Tibial nerve (tissue), 4 donors: ENCODE results near the gene SZRD1. TPM values are rescaled to one million over a fixed set of nuclear protein-coding genes. Genes with fewer than 3 reads are reported as not detected.

Experiments used
- DNase-seq, 2 donors: peaks; one replicate each; pipeline ENCODE4 v3.0.0-alpha.2; 2019; ENCODE audit warnings: low spot score in 2 of 2
- H3K27ac ChIP-seq, 4 donors: fragments of 200-600 bp; sonication (generic) in 3 of 4; one replicate each; pipeline ENCODE4 v1.5.1; 2017 to 2019; ENCODE audit warnings: mild to moderate bottlenecking in 1 of 4
- H3K27me3 ChIP-seq, 2 donors: fragments of 200-600 bp; sonication (generic) in 1 of 2; one replicate each; pipeline versions ENCODE4 v1.5.1 to v1.6.0; 2017 to 2019
- H3K36me3 ChIP-seq, 3 donors: fragments of 200-600 bp; sonication (generic); one replicate each; pipeline ENCODE4 v1.5.1; 2018 to 2019
- H3K4me1 ChIP-seq, 4 donors: fragments of 200-600 bp; sonication (generic) in 3 of 4; one replicate each; pipeline ENCODE4 v1.5.1; 2017 to 2019
- H3K4me3 ChIP-seq, 4 donors: fragments of 200-600 bp; sonication (generic) in 3 of 4; one replicate each; pipeline ENCODE4 v1.5.1; 2017 to 2019; ENCODE audit warnings: mild to moderate bottlenecking in 1 of 4, moderate library complexity in 1 of 4
- H3K9me3 ChIP-seq, 4 donors: fragments of 200-600 bp; sonication (generic) in 3 of 4; one replicate each; pipeline ENCODE4 v1.5.1; 2017 to 2019
- EP300 ChIP-seq, 2 donors: sonication (generic); formaldehyde crosslinking; IDR thresholded peaks; one replicate each; pipeline ENCODE4 v1.6.1; 2017; ENCODE audit warnings: antibody characterized with exemption in 2 of 2, mild to moderate bottlenecking in 1 of 2
- POLR2A ChIP-seq, 2 donors: fragments of 450-650 bp; IDR thresholded peaks; one replicate each; pipeline ENCODE4 v1.6.1; 2017; ENCODE audit warnings: antibody characterized with exemption in 2 of 2, mild to moderate bottlenecking in 2 of 2, moderate library complexity in 2 of 2
- WGBS, 2 donors: methylation state at CpG; one replicate each; pipeline ENCODE4 v1.1.5; 2018; 5-methylcytosine and 5-hydroxymethylcytosine counted together
- total RNA-seq, 4 donors: library from RNA; depleted of rRNA; stranded (reverse); fragments of >200 nt; gene quantifications; one replicate each; pipeline ENCODE4 v1.1.0, GENCODE V29; 2016
- TF ChIP-seq, protein P1 (sequence below), 5 experiments: fragments of 200-600 bp in 3 of 5; fragments of 450-650 bp in 2 of 5; sonication (generic) in 3 of 5; IDR thresholded peaks; one replicate each; pipeline ENCODE4 v1.5.1; 2016 to 2019; ENCODE audit warnings: antibody characterized with exemption in 5 of 5, mild to moderate bottlenecking in 3 of 5, moderate library complexity in 2 of 5

The SZRD1 gene
- total RNA-seq, 4 donors from 2014 or later: 51.1 to 69.0 (median 59.6) TPM

DNA sequence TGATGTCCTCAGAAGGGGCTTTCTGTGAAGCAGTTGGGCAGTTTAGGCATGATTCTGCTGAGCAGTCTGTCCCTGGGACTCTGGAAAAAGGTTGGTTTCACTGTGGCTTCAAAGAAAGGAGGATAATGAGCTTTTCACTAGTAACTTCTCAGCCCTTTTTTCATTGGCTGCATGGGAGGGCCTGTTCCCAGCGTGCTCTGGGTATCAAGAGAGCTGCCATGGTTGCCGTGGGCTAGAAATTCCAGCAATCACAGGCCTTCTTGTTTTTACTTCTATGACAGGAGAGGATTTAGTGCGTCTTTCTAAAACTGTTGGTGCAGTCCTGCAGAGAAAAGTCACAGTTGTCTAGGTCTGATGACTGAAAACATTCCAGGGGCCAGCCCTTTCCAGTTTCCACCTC, 7.2 kb downstream of the SZRD1 start:
- H3K4me1 ChIP-seq: peaks cover 0 to 85% (median 40%) of the 10 kb centered on the region in 4 donors
- no peaks in the 10 kb centered on the region for H3K9me3 ChIP-seq
- WGBS, 2 donors: 45 to 55% methylated on average over 3 of the region's 3 CpGs
- peaks cover 0 to 5% (median 0%) of the 10 kb centered on the region in 3 donors for H3K36me3 ChIP-seq
- no peaks in the 10 kb centered on the region for H3K27me3 ChIP-seq
- H3K27ac ChIP-seq: peak overlapping the region in 2 of 4 donors; percentile 13 to 17
- TF ChIP-seq EP300 (IDR thresholded peaks at IDR 0.05) (no peak), POLR2A (IDR thresholded peaks at IDR 0.05) (no peak)
- TF ChIP-seq, protein P1, sequence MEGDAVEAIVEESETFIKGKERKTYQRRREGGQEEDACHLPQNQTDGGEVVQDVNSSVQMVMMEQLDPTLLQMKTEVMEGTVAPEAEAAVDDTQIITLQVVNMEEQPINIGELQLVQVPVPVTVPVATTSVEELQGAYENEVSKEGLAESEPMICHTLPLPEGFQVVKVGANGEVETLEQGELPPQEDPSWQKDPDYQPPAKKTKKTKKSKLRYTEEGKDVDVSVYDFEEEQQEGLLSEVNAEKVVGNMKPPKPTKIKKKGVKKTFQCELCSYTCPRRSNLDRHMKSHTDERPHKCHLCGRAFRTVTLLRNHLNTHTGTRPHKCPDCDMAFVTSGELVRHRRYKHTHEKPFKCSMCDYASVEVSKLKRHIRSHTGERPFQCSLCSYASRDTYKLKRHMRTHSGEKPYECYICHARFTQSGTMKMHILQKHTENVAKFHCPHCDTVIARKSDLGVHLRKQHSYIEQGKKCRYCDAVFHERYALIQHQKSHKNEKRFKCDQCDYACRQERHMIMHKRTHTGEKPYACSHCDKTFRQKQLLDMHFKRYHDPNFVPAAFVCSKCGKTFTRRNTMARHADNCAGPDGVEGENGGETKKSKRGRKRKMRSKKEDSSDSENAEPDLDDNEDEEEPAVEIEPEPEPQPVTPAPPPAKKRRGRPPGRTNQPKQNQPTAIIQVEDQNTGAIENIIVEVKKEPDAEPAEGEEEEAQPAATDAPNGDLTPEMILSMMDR (IDR thresholded peaks at IDR 0.05): no peak
- no peak for DNase-seq
- no peak overlapping the region for H3K4me3 ChIP-seq

DNA sequence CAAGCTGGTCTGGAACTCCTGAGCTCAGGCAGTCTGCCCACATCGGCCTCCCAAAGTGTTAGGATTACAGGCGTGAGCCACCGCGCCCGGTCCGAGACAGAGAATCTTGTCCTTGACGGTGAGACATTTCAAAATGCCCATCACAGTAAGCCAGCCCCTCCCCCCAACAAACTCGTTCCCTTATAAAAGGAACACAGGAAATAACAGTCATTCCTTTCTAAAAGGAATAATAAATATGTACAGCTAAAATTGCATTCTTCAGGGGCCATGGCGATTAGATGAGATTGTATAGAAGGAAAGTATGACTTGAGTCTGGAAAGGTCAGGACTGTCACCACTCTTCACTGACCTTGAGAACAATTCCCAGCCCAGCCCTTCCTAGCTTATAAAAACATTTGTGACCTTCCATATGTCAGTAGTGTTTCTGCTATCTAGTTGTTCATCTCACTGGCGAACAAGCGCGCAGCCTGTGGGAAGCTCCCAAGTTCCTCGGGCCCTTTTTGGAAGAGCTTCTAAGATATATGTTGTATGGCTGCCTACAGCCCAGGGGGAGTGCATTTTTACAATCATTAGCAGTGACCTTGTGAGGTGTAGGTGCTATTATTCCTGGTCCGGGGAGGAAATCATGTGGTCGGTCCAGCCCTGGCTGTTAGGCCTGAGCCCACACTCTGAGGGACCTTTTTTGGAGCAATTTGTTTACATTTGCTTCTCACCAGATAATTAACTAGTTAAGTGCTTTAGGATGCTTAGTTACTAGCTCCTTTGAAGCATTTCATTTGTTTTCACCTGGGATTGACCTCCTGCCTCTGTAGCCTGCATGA, 8.7 kb downstream of the SZRD1 start:
- Histone ChIP-seq H3K4me3 (no peak overlapping the region), H3K36me3 (peaks cover 0 to 5% (median 0%) of the 10 kb centered on the region in 3 donors), H3K27me3 (no peaks in the 10 kb centered on the region), H3K27ac (peak overlapping the region in 2 of 4 donors; percentile 51 to 58), H3K4me1 (peaks cover 0 to 71% (median 38%) of the 10 kb centered on the region in 4 donors), H3K9me3 (no peaks in the 10 kb centered on the region)
- TF ChIP-seq, protein P1 (IDR thresholded peaks at IDR 0.05): no peak
- TF ChIP-seq POLR2A (IDR thresholded peaks at IDR 0.05) (no peak), EP300 (IDR thresholded peaks at IDR 0.05) (no peak)
- WGBS, 2 donors: 49% methylated on average over 15 of the region's 15 CpGs
- no peak for DNase-seq

DNA sequence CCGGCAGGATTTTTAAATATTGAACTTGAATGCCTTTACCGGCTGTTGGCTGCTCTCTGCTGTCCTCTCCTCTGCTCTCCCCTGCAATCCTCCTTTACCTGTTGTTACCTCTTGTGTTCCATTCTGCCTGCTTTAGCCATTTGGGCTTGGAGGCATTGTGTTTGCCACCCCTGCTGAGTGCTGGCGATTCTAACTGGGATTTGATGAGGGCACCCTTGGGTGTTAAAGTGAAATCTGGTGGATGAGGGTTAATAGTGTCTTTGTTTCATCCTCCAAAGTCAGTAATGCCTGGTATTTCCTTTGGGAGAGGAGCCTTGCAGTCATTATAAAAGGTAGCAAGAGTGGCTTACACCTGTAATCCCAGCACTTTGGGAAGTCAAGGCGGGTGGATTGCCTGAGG, 9.9 kb downstream of the SZRD1 start:
- Histone ChIP-seq H3K9me3 (no peaks in the 10 kb centered on the region), H3K36me3 (peaks cover 0 to 7% (median 0%) of the 10 kb centered on the region in 3 donors), H3K27me3 (no peaks in the 10 kb centered on the region), H3K4me1 (peaks cover 0 to 60% (median 38%) of the 10 kb centered on the region in 4 donors), H3K27ac (no peak overlapping the region), H3K4me3 (no peak overlapping the region)
- TF ChIP-seq POLR2A (IDR thresholded peaks at IDR 0.05): no peak
- TF ChIP-seq, protein P1 (IDR thresholded peaks at IDR 0.05): no peak
- TF ChIP-seq EP300 (IDR thresholded peaks at IDR 0.05): no peak
- DNase-seq: no peak
- WGBS, 2 donors: 74 to 78% methylated on average over 4 of the region's 4 CpGs

DNA sequence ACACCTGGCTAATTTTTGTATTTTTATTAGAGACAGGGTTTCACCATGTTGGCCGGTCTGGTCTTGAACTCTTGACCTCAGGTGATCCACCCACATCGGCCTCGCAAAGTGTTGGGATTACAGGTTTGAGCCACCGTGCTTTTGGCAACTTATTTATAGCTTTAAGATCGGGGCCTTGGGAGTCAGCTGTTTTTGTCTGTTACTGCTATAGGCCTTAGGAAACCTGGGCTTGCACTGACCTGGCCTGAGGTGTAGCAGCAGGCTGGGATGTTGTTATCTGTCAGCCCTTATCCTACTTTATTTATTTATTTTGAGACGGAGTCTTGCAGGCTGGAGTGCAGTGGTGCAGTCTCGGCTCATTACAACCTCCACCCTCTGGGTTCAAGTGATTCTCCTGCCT, 11.4 kb downstream of the SZRD1 start:
- WGBS, 2 donors: 83 to 91% methylated on average over 7 of the region's 7 CpGs
- TF ChIP-seq EP300 (IDR thresholded peaks at IDR 0.05) (no peak), POLR2A (IDR thresholded peaks at IDR 0.05) (no peak)
- TF ChIP-seq, protein P1 (IDR thresholded peaks at IDR 0.05): no peak

DNA sequence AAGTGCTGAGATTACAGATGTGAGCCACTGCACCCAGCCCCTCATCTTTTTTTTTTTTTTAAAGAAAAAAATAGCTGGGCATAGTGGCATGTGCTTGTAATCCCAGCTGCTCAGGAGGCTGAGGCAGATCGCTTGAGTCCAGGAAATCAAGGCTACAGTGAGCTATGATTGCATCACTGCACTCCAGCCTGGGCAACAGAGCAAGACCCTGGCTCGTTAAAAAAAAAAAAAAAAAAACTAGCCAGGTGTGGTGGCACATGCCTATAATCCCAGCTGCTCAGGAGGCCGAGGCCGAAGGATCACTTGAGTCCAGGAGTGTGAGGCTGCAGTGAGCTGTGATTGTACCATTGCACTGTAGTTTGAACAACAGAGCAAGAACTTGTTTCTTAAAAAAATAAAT, 13.8 kb downstream of the SZRD1 start:
- Histone ChIP-seq H3K9me3 (no peaks in the 10 kb centered on the region), H3K4me3 (no peak overlapping the region), H3K27ac (no peak overlapping the region), H3K27me3 (no peaks in the 10 kb centered on the region), H3K4me1 (peaks cover 0 to 44% (median 21%) of the 10 kb centered on the region in 4 donors), H3K36me3 (peaks cover 0 to 10% (median 0%) of the 10 kb centered on the region in 3 donors)
- WGBS, 2 donors: 95 to 97% methylated on average over 4 of the region's 4 CpGs
- TF ChIP-seq, protein P1 (IDR thresholded peaks at IDR 0.05): no peak
- no peak for TF ChIP-seq POLR2A (IDR thresholded peaks at IDR 0.05)
- DNase-seq: no peak

More for the DNA sequence above, 11.4 kb downstream of the SZRD1 start:
- no peak overlapping the region for H3K4me3 ChIP-seq
- H3K9me3 ChIP-seq: no peaks in the 10 kb centered on the region
- peaks cover 0 to 10% (median 0%) of the 10 kb centered on the region in 3 donors for H3K36me3 ChIP-seq
- H3K27me3 ChIP-seq: no peaks in the 10 kb centered on the region
- H3K27ac ChIP-seq: no peak overlapping the region
- peaks cover 0 to 48% (median 28%) of the 10 kb centered on the region in 4 donors for H3K4me1 ChIP-seq
- no peak for DNase-seq
